H9 (cell line): Measurements from ENCODE around the gene TIMM50. TPM values are rescaled to one million over a fixed set of nuclear protein-coding genes. Genes with fewer than 3 reads are reported as not detected.

Source experiments
- DNase-seq: peaks from one replicate; pipeline ENCODE4 v3.0.0-alpha.2; 2017
- H2AFZ ChIP-seq: one replicate; pipeline ENCODE4 v1.6.1; 2013; ENCODE audit warnings: mild to moderate bottlenecking, low read length, control low read depth, moderate library complexity
- H2AK5ac ChIP-seq: 2 replicates; pipeline ENCODE4 v1.6.1; 2013; ENCODE audit warnings: low read length, control low read depth, mixed read lengths; ENCODE audit not compliant: insufficient read length
- H2BK120ac ChIP-seq: one replicate; pipeline ENCODE4 v1.6.1; 2013; ENCODE audit warnings: low read depth, mild to moderate bottlenecking, low read length, control low read depth, inconsistent platforms; ENCODE audit not compliant: poor library complexity, severe bottlenecking
- H2BK12ac ChIP-seq: 2 replicates; pipeline ENCODE4 v1.6.1; 2013; ENCODE audit warnings: low read length, control low read depth, mixed read lengths, low read depth; ENCODE audit not compliant: insufficient read length
- H2BK15ac ChIP-seq: 2 replicates; pipeline ENCODE4 v1.6.1; 2013; ENCODE audit warnings: low read depth, low read length, control low read depth
- H2BK20ac ChIP-seq: one replicate; pipeline ENCODE4 v1.6.1; 2013; ENCODE audit warnings: low read depth, mild to moderate bottlenecking, low read length, control low read depth, inconsistent platforms; ENCODE audit not compliant: poor library complexity, severe bottlenecking
- H2BK5ac ChIP-seq: 2 replicates; pipeline ENCODE4 v1.6.1; 2013; ENCODE audit warnings: low read length, control low read depth, mixed read lengths; ENCODE audit not compliant: insufficient read length
- H3K14ac ChIP-seq: 2 replicates; pipeline ENCODE4 v1.6.1; 2013; ENCODE audit warnings: low read length, control low read depth; ENCODE audit not compliant: insufficient read depth
- H3K18ac ChIP-seq: 2 replicates; pipeline ENCODE4 v1.6.1; 2013; ENCODE audit warnings: low read depth, mild to moderate bottlenecking, mixed read lengths, low read length, control low read depth; ENCODE audit not compliant: insufficient read length
- H3K23ac ChIP-seq: 2 replicates; pipeline ENCODE4 v1.6.1; 2013; ENCODE audit warnings: low read length, control low read depth, mixed read lengths, low read depth; ENCODE audit not compliant: insufficient read length
- H3K23me2 ChIP-seq: 2 replicates; pipeline ENCODE4 v1.6.1; 2013; ENCODE audit warnings: low read depth, mild to moderate bottlenecking, mixed read lengths, low read length, control low read depth; ENCODE audit not compliant: insufficient read length, poor library complexity, severe bottlenecking
- H3K27ac ChIP-seq: 2 replicates; pipeline ENCODE4 v1.5.1; 2013; ENCODE audit warnings: low read length, control low read depth, mixed read lengths, low read depth; ENCODE audit not compliant: insufficient read length
- H3K27me3 ChIP-seq: 2 replicates; pipeline ENCODE4 v1.6.1; 2013; ENCODE audit warnings: low read length, control low read depth, inconsistent platforms; ENCODE audit not compliant: insufficient read depth
- H3K4ac ChIP-seq: 2 replicates; pipeline ENCODE4 v1.6.1; 2013; ENCODE audit warnings: low read depth, mild to moderate bottlenecking, control low read depth, inconsistent platforms, low read length, moderate library complexity
- H3K4me1 ChIP-seq: 2 replicates; pipeline ENCODE4 v1.6.1; 2013; ENCODE audit warnings: low read length, control low read depth, inconsistent platforms; ENCODE audit not compliant: insufficient read depth
- H3K4me2 ChIP-seq: 2 replicates; pipeline ENCODE4 v1.6.1; 2013; ENCODE audit warnings: low read length, control low read depth, mixed read lengths; ENCODE audit not compliant: insufficient read length, insufficient read depth
- H3K56ac ChIP-seq: 2 replicates; pipeline ENCODE4 v1.6.1; 2013; ENCODE audit warnings: low read depth, mild to moderate bottlenecking, mixed read lengths, low read length, control low read depth; ENCODE audit not compliant: insufficient read length
- H3K79me1 ChIP-seq: 2 replicates; pipeline ENCODE4 v1.6.1; 2013; ENCODE audit warnings: low read depth, mild to moderate bottlenecking, moderate library complexity, low read length, control low read depth, inconsistent platforms; ENCODE audit not compliant: insufficient read depth, poor library complexity, severe bottlenecking
- H3K79me2 ChIP-seq: 2 replicates; pipeline ENCODE4 v1.6.1; 2013; ENCODE audit warnings: low read length, control low read depth, inconsistent platforms; ENCODE audit not compliant: insufficient read depth
- H3K9ac ChIP-seq: 2 replicates; pipeline ENCODE4 v1.6.1; 2013; ENCODE audit warnings: low read length, control low read depth, mixed read lengths; ENCODE audit not compliant: insufficient read length; ENCODE audit errors: extremely low read depth
- H3K9me3 ChIP-seq: one replicate; pipeline ENCODE4 v1.6.1; 2013; ENCODE audit warnings: low read depth, low read length, inconsistent platforms; ENCODE audit not compliant: control insufficient read depth
- H3T11ph ChIP-seq: one replicate; pipeline ENCODE4 v1.6.1; 2013; ENCODE audit warnings: mild to moderate bottlenecking, low read length, control low read depth, inconsistent platforms
- H4K20me1 ChIP-seq: one replicate; pipeline ENCODE4 v1.6.1; 2013; ENCODE audit not compliant: control insufficient read depth, insufficient read length, insufficient read depth
- H4K5ac ChIP-seq: 2 replicates; pipeline ENCODE4 v1.6.1; 2013; ENCODE audit warnings: low read depth, mild to moderate bottlenecking, mixed read lengths, low read length, control low read depth; ENCODE audit not compliant: insufficient read length
- H4K8ac ChIP-seq: replicated peaks from 2 replicates; pipeline ENCODE4 v1.6.1; 2013; ENCODE audit warnings: low read length, control low read depth, mixed read lengths, low read depth; ENCODE audit not compliant: insufficient read length
- H4K91ac ChIP-seq: 2 replicates; pipeline ENCODE4 v1.6.1; 2013; ENCODE audit warnings: low read depth, mild to moderate bottlenecking, moderate library complexity, mixed read lengths, low read length, control low read depth; ENCODE audit not compliant: insufficient read length
- H3K27ac Mint-ChIP-seq, 3 experiments: 2 replicates in 2 of 3; 3 replicates in 1 of 3; pipeline ENCODE4 v1.8.0; 2020 to 2021; ENCODE audit warnings: mixed read lengths in 3 of 3, mild to moderate bottlenecking in 1 of 3, moderate library complexity in 1 of 3
- H3K27me3 Mint-ChIP-seq: 2 replicates; pipeline ENCODE4 v1.8.0; 2021; ENCODE audit warnings: low read depth, mild to moderate bottlenecking, moderate library complexity, mixed read lengths
- H3K36me3 Mint-ChIP-seq, 3 experiments: 2 replicates in 2 of 3; 3 replicates in 1 of 3; pipeline ENCODE4 v1.8.0; 2020 to 2021; ENCODE audit warnings: low read depth in 3 of 3, mixed read lengths in 3 of 3; ENCODE audit not compliant: insufficient read depth in 1 of 3
- H3K4me1 Mint-ChIP-seq, 2 experiments: 2 replicates each; pipeline ENCODE4 v1.8.0; 2020; ENCODE audit warnings: mixed read lengths in 2 of 2
- H3K4me3 Mint-ChIP-seq, 2 experiments: 2 replicates in 1 of 2; 3 replicates in 1 of 2; pipeline ENCODE4 v1.8.0; 2020 to 2021; ENCODE audit warnings: mild to moderate bottlenecking in 2 of 2, mixed read lengths in 2 of 2, moderate library complexity in 1 of 2
- H3K9me3 Mint-ChIP-seq, 2 experiments: 2 replicates in 1 of 2; 3 replicates in 1 of 2; pipeline ENCODE4 v1.8.0; 2020; ENCODE audit warnings: mild to moderate bottlenecking in 2 of 2, mixed read lengths in 2 of 2, moderate library complexity in 1 of 2
- CTCF ChIP-seq: fragments of 200-600 bp; sonication (generic); conservative IDR thresholded peaks from 3 replicates; pipeline ENCODE4 v1.8.0; 2021; ENCODE audit warnings: antibody characterized with exemption, mild to moderate bottlenecking
- WGBS: extraction: QIAGEN DNeasy Blood & Tissue Kit; methylation state at CpG from one replicate; pipeline ENCODE4 v1.1.7; 2013; ENCODE audit warnings: missing lambda C conversion rate, low lambda C conversion rate, mixed read lengths; ENCODE audit not compliant: insufficient read length; ENCODE audit errors: extremely low coverage; 5-methylcytosine and 5-hydroxymethylcytosine counted together
- total RNA-seq: library from RNA; stranded (reverse); gene quantifications from 2 replicates; pipeline ENCODE4 v1.2.1, GENCODE V29; 2021

Gene TIMM50
- total RNA-seq, 1 experiment from 2014 or later, result 128 TPM

- peak overlapping the region; percentile 55 to 66; a peak in 4 of 5 replicates for H3K4me3 Mint-ChIP-seq
Observed at GRCh38 chr19:39518975-39519374, 38.3 kb downstream of the TIMM50 start.

More at GRCh38 chr19:39518975-39519374, 38.3 kb downstream of the TIMM50 start:
- H3K9ac ChIP-seq, result no peak overlapping the region
- no peaks in the 10 kb centered on the region for H3K27me3 ChIP-seq
- no peak overlapping the region for H2BK12ac ChIP-seq
- no peak overlapping the region for H3K14ac ChIP-seq
- H3K79me1 ChIP-seq, result peaks cover 4% of the 10 kb centered on the region
- no peaks in the 10 kb centered on the region for H4K20me1 ChIP-seq
- H3K23me2 ChIP-seq, result peaks cover 10% of the 10 kb centered on the region
- Mint-ChIP-seq H3K4me1 (peaks cover 26 to 27% of the 10 kb centered on the region in 2 experiments), H3K36me3 (peaks cover 12 to 20% (median 19%) of the 10 kb centered on the region in 3 experiments; a peak in 6 of 7 replicates), H3K27me3 (peaks cover 24% of the 10 kb centered on the region), H3K9me3 (no peaks in the 10 kb centered on the region; a peak in 1 of 5 replicates), H3K27ac (peak overlapping the region; percentile 90 to 91 (median 91))
- no peak overlapping the region for H3K18ac ChIP-seq
- H2AK5ac ChIP-seq, result no peak overlapping the region
- no peak overlapping the region for H2BK5ac ChIP-seq
- no peaks in the 10 kb centered on the region for H3K9me3 ChIP-seq
- no CpG with 5 or more reads among the region's 9 CpGs for WGBS
- H3K23ac ChIP-seq, result no peak overlapping the region
- no peak for TF ChIP-seq CTCF
- H3K4ac ChIP-seq, result no peak overlapping the region
- H4K91ac ChIP-seq, result no peak overlapping the region
- H3T11ph ChIP-seq, result no peak overlapping the region
- peak overlapping the region; percentile 6 for H3K4me2 ChIP-seq
- H3K56ac ChIP-seq, result no peak overlapping the region
- DNase-seq, result peak; percentile 65
- no peaks in the 10 kb centered on the region; the same call in 1 of the 2 replicates for H3K79me2 ChIP-seq
- no peak overlapping the region for H2AFZ ChIP-seq
- no peak overlapping the region for H4K8ac ChIP-seq
- H3K27ac ChIP-seq, result no peak overlapping the region
- H2BK20ac ChIP-seq, result no peak overlapping the region
- peaks cover 3% of the 10 kb centered on the region; the same call in 1 of the 2 replicates for H3K4me1 ChIP-seq
- no peak overlapping the region for H2BK15ac ChIP-seq
- no peak overlapping the region for H2BK120ac ChIP-seq
- H4K5ac ChIP-seq, result no peak overlapping the region
